Heart left ventricle (tissue), 13 donors: ENCODE measurements around the gene C2orf81.

Experiments
- CTCF ChIP-seq, 12 donors: fragments of 200-600 bp; sonication (generic) in 4 of 12; IDR thresholded peaks; one replicate each; pipeline versions ENCODE4 v1.5.0 to v1.8.0; 2018 to 2022; ENCODE audit warnings: antibody characterized with exemption in 12 of 12, mild to moderate bottlenecking in 5 of 12
- POLR2A ChIP-seq, 2 donors: fragments of 450-650 bp; IDR thresholded peaks; one replicate each; pipeline ENCODE4 v1.6.1; 2017; ENCODE audit warnings: antibody characterized with exemption in 2 of 2, mild to moderate bottlenecking in 2 of 2, moderate library complexity in 2 of 2
- donor health status: ischemic (EF 13 %, LVEDD 7.1; RV severe dilation, severe dysfunction).
- donor health status: DM: no; HTN: yes; CAD: no.
- donor health status: DM: no; HTN: no; CAD: no.
- donor health status: ischemic (EF 25% LVEDD 6.9; RV normal size, moderate dysfunction).
- donor health status: ischemic (EF 25% LVEDD 5.7; RV mildly dilated, moderate dysfunction).
- donor health status: ischemic (EF 35%, LVEDD 5.7; RV mildly dilated, moderate dysfunction).
- donor health status: nonischemic (EF 11% LVEDD 7.7; RV severe dilation, severe dysfunction).
- donor health status: DM: yes; HTN: yes; CAD: no.
- donor health status: PGD.
- donor health status: ischemic (EF 29% LVEDD 5.4; RV normal size, mild dysfunction).
- donor health status: nonischemic (EF 23%, LVEDD 6.1; RV moderate dilation, normal function).

- TF ChIP-seq CTCF (IDR thresholded peaks at IDR 0.05) (no peak), POLR2A (IDR thresholded peaks at IDR 0.05) (no peak)
Measured at GRCh38 chr2:74424995-74425406, 3.6 kb upstream of the C2orf81 start.
